B cell (primary cell): ENCODE data around the gene AKIP1. TPM values are rescaled to one million over a fixed set of nuclear protein-coding genes. Genes with fewer than 3 reads are reported as not detected.

Experiments used
- ATAC-seq: fragments of 200-7000 bp; cut with Tn5 transposase; one replicate; pipeline ENCODE4 v1.10.0; 2021; ENCODE audit warnings: low read depth, mild to moderate bottlenecking, moderate number of reproducible peaks, moderate library complexity
- CTCF ChIA-PET: fragments of 350-600 bp; sonication (Branson Sonifier 250); formaldehyde crosslinking; loops from one replicate; lab custom pipeline; 2021; ENCODE audit warnings: antibody characterized with exemption, inconsistent platforms; lab: Charles Lee
- POLR2A ChIA-PET: fragments of 350-600 bp; sonication (Branson Sonifier 250); formaldehyde crosslinking; loops from one replicate; lab custom pipeline; 2021; ENCODE audit warnings: antibody characterized with exemption; lab: Charles Lee
- DNase-seq: peaks from one replicate; pipeline ENCODE4 v3.0.0; 2013
- H2AFZ ChIP-seq: 2 replicates; pipeline ENCODE4 v1.6.1; 2012; ENCODE audit warnings: mild to moderate bottlenecking, low read depth, low read length; ENCODE audit not compliant: insufficient read depth, poor library complexity, severe bottlenecking
- H3K27ac ChIP-seq, 2 donors: 1 replicate in 1 of 2; 2 replicates in 1 of 2; pipeline ENCODE4 v1.5.1; 2012 to 2013; ENCODE audit warnings: low read length in 2 of 2, mild to moderate bottlenecking in 2 of 2, moderate library complexity in 1 of 2
- H3K27me3 ChIP-seq, 4 experiments: fragments of 200-600 bp in 1 of 4; sonication (generic) in 1 of 4; replicated peaks in 1 of 4; 1 replicate in 2 of 4; 2 replicates in 2 of 4; pipeline versions ENCODE4 v1.6.1 to v1.7.0; 2013 to 2016; ENCODE audit warnings: low read length in 3 of 4, mild to moderate bottlenecking in 2 of 4, mixed read lengths in 1 of 4, moderate library complexity in 1 of 4; ENCODE audit not compliant: insufficient read depth in 4 of 4, control insufficient read depth in 3 of 4; ENCODE audit errors: control extremely low read depth in 1 of 4
- H3K36me3 ChIP-seq, 2 experiments: replicated peaks in 1 of 2; 1 replicate in 1 of 2; 2 replicates in 1 of 2; pipeline versions ENCODE4 v1.6.1 to v1.7.1; 2013; ENCODE audit warnings: low read length in 1 of 2; ENCODE audit not compliant: insufficient read depth in 2 of 2, control insufficient read depth in 1 of 2; ENCODE audit errors: control extremely low read depth in 1 of 2, extremely low read depth in 1 of 2
- H3K4me1 ChIP-seq, 2 donors: fragments of 200-600 bp in 1 of 2; sonication (generic) in 1 of 2; 1 replicate in 1 of 2; 2 replicates in 1 of 2; pipeline versions ENCODE4 v1.5.1 to v1.6.1; 2013 to 2017; ENCODE audit warnings: low read length in 2 of 2; ENCODE audit not compliant: control insufficient read depth in 2 of 2, insufficient read depth in 2 of 2
- H3K4me2 ChIP-seq: replicated peaks from 2 replicates; pipeline ENCODE3; 2012; ENCODE audit warnings: mild to moderate bottlenecking, low read depth, low read length; ENCODE audit not compliant: poor library complexity, severe bottlenecking
- H3K4me3 ChIP-seq, 5 experiments: fragments of 200-600 bp in 1 of 5; sonication (generic) in 1 of 5; 1 replicate in 3 of 5; 2 replicates in 2 of 5; pipeline versions ENCODE4 v1.5.1 to v1.7.0; 2011 to 2016; ENCODE audit warnings: low read length in 4 of 5, mild to moderate bottlenecking in 4 of 5, low read depth in 2 of 5, control low read depth in 1 of 5, moderate library complexity in 1 of 5; ENCODE audit not compliant: insufficient read depth in 1 of 5; ENCODE audit errors: control extremely low read depth in 1 of 5, extremely low read depth in 1 of 5
- H3K79me2 ChIP-seq: fragments of 200-600 bp; sonication (generic); one replicate; pipeline ENCODE4 v1.6.0; 2016; ENCODE audit warnings: low read length; ENCODE audit not compliant: control insufficient read depth, insufficient read depth
- H3K9ac ChIP-seq: fragments of 200-600 bp; sonication (generic); 2 replicates; pipeline ENCODE4 v1.6.1; 2017; ENCODE audit warnings: mild to moderate bottlenecking, low read length, moderate library complexity
- H3K9me3 ChIP-seq, 3 donors: one replicate each; pipeline versions ENCODE4 v1.6.1 to v1.7.1; 2013; ENCODE audit warnings: low read length in 2 of 3; ENCODE audit not compliant: control insufficient read depth in 2 of 3, insufficient read depth in 1 of 3; ENCODE audit errors: control extremely low read depth in 1 of 3
- H4K20me1 ChIP-seq: 2 replicates; pipeline ENCODE4 v1.6.0; 2012; ENCODE audit warnings: mild to moderate bottlenecking, low read length; ENCODE audit not compliant: insufficient read depth, control insufficient read depth, poor library complexity, severe bottlenecking
- H3K27ac Mint-ChIP-seq: one replicate; pipeline ENCODE4 v1.8.0; 2021; ENCODE audit warnings: mixed read lengths
- H3K27me3 Mint-ChIP-seq: one replicate; pipeline ENCODE4 v1.8.0; 2021; ENCODE audit warnings: mixed read lengths
- H3K4me1 Mint-ChIP-seq: one replicate; pipeline ENCODE4 v1.8.0; 2021; ENCODE audit warnings: mixed read lengths
- H3K4me3 Mint-ChIP-seq: one replicate; pipeline ENCODE4 v1.8.0; 2021; ENCODE audit warnings: mixed read lengths
- H3K9me3 Mint-ChIP-seq: one replicate; pipeline ENCODE4 v1.8.0; 2022; ENCODE audit warnings: mixed read lengths; ENCODE audit not compliant: insufficient read depth
- CTCF ChIP-seq: fragments of 200-600 bp; IDR thresholded peaks from one replicate; pipeline ENCODE4 v1.8.0; 2022; ENCODE audit warnings: antibody characterized with exemption, mild to moderate bottlenecking
- EZH2 ChIP-seq: IDR thresholded peaks from 2 replicates; pipeline ENCODE4 v1.6.1; 2012; ENCODE audit warnings: borderline replicate concordance, low read depth, mild to moderate bottlenecking, moderate library complexity, low read length; ENCODE audit not compliant: insufficient read depth, poor library complexity, severe bottlenecking
- WGBS: methylation state at CpG from one replicate; pipeline ENCODE4 v1.1.5; 2013; ENCODE audit warnings: missing lambda C conversion rate; ENCODE audit not compliant: insufficient coverage; 5-methylcytosine and 5-hydroxymethylcytosine counted together
- intact Hi-C: fragments of 100-400 bp; cut with micrococcal nuclease; formaldehyde crosslinking; loops from one replicate; pipeline ENCODE4 v1.10.0; 2022
- polyA plus RNA-seq: library from polyadenylated mRNA; depleted of rRNA; stranded (reverse); fragments of >200 nt; gene quantifications from 2 replicates; pipeline ENCODE4 v1.2.3, GENCODE V29; 2012
- total RNA-seq, 2 donors: library from RNA; stranded (reverse); fragments of 120-200 nt in 1 of 2; gene quantifications; 1 replicate in 1 of 2; 2 replicates in 1 of 2; pipeline versions ENCODE4 v1.2.3 to v1.2.4, GENCODE V29; 2013 to 2022

AKIP1 gene
- total and polyA plus RNA-seq, 2 donors (not counting 1 experiment from before 2014, with no cell fraction given), result 2.8 to 10.7 TPM

- Histone ChIP-seq H3K79me2 (no peaks in the 10 kb centered on the region), H3K27me3 (no peaks in the 10 kb centered on the region), H3K9ac (no peak overlapping the region), H3K4me1 (no peaks in the 10 kb centered on the region), H3K9me3 (no peaks in the 10 kb centered on the region), H3K27ac (no peak overlapping the region), H2AFZ (no peak overlapping the region), H3K36me3 (peaks cover 2 to 39% of the 10 kb centered on the region in 2 experiments), H3K4me3 (no peak overlapping the region), H4K20me1 (peaks cover under 1% of the 10 kb centered on the region), H3K4me2 (no peak overlapping the region)
- TF ChIP-seq EZH2, result no peak
- no peak for TF ChIP-seq CTCF
- DNase-seq (no peak), ATAC-seq (no peak)
- WGBS, result no CpG with 5 or more reads among the region's 4 CpGs
- intact Hi-C loops, result no loop called here
- Mint-ChIP-seq H3K9me3 (no peaks in the 10 kb centered on the region), H3K27me3 (no peaks in the 10 kb centered on the region), H3K4me3 (no peak overlapping the region), H3K27ac (no peak overlapping the region), H3K4me1 (no peaks in the 10 kb centered on the region)
- POLR2A ChIA-PET, result no interaction called here
- CTCF ChIA-PET, result interaction anchor here (2.4 kb wide), 1 partner anchor 12 kb away, joined by 8 read pairs; no protein-coding TSS in a partner anchor
Observed at GRCh38 chr11:8947230-8947943, 36.4 kb downstream of the AKIP1 start.

GRCh38 chr11:8948886-8949285, 37.9 kb downstream of the AKIP1 start:
- WGBS, result no CpG with 5 or more reads among the region's 3 CpGs
- Histone ChIP-seq H3K4me3 (no peak overlapping the region), H2AFZ (no peak overlapping the region), H4K20me1 (peaks cover 9% of the 10 kb centered on the region), H3K9me3 (no peaks in the 10 kb centered on the region), H3K27me3 (no peaks in the 10 kb centered on the region), H3K4me1 (no peaks in the 10 kb centered on the region), H3K36me3 (peaks cover 2 to 49% of the 10 kb centered on the region in 2 experiments), H3K4me2 (no peak overlapping the region), H3K27ac (no peak overlapping the region), H3K79me2 (no peaks in the 10 kb centered on the region), H3K9ac (no peak overlapping the region)
- no peaks in the 10 kb centered on the region for H3K4me1 Mint-ChIP-seq
- no peaks in the 10 kb centered on the region for H3K27me3 Mint-ChIP-seq
- no peak overlapping the region for H3K27ac Mint-ChIP-seq
- POLR2A ChIA-PET, result no interaction called here
- ATAC-seq (no peak), DNase-seq (no peak)
- TF ChIP-seq CTCF (no peak), EZH2 (no peak)
- intact Hi-C loops, result no loop called here
- no peak overlapping the region for H3K4me3 Mint-ChIP-seq
- CTCF ChIA-PET, result interaction anchor here (1.5 to 2.4 kb wide), 2 partner anchors 11 to 15 kb away, joined by 4 to 15 read pairs; partner anchors contain the start of gene TMEM9B
- H3K9me3 Mint-ChIP-seq, result no peaks in the 10 kb centered on the region
